Measurements from ENCODE around the gene MTCH2. TPM values are rescaled to one million over a fixed set of nuclear protein-coding genes. Genes with fewer than 3 reads are reported as not detected.
A peak's percentile ranks its signal among the peaks of the same experiment; 100 is the strongest.

The MTCH2 gene
- total RNA-seq, 1 donor from 2014 or later, result 124 TPM

DNA sequence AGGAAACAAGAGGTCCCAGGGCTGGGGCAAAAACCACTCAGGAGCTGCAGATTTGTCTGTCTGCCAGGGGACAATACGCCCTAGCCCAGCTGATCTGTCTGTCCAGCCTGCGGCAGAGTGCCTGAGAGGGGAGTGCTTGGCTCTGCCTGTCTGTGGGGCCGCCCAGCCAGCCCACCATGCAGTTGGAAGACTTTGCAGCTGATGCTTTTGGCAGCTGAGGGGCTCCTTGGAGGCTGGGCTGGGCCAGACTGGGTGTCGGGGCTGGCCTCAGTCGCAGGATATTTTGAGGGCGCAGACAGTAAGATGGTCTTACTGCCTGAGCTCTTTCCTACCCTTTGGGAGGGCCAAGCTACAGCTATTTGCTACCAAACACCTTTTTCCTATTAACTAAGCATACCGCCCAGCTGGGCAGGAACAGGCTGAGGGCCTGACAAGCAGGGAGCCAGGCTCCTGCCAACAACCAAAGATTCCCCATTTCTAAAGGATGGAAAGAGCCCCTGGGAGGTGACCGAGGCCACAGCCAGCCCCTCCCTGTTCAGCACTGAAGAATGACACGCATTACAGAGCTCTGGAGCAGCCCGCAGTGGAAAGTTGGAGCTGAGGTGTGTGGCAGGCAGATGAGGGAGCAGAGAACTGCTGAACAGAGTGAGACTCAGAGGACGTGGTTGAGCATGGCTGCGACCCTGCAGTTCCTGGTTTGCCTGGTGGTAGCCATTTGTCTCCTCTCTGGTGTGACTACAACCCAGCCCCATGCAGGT is 56.1 kb downstream of the MTCH2 start, which contains the start of gene FAM180B:
Gene FAM180B, plus strand, starts transcription at position 581 of the 758 bp plus-strand sequence. Its CDS starts 91 bp downstream, at position 672.
- Mint-ChIP-seq H3K36me3 (ENCODE audit: low read depth) (peaks cover 33% of the 10 kb centered on the region), H3K27me3 (ENCODE audit: low read depth) (no peaks in the 10 kb centered on the region), H3K27ac (no peak within 1 kb of the TSS), H3K4me3 (ENCODE audit: low read depth) (no peak within 1 kb of the TSS), H3K4me1 (ENCODE audit: low read depth) (no peaks in the 10 kb centered on the region), H3K9me3 (no peaks in the 10 kb centered on the region)
- intact Hi-C loops (cut with micrococcal nuclease), result no loop called here
- no peak for DNase-seq (ENCODE audit: low spot score)

DNA sequence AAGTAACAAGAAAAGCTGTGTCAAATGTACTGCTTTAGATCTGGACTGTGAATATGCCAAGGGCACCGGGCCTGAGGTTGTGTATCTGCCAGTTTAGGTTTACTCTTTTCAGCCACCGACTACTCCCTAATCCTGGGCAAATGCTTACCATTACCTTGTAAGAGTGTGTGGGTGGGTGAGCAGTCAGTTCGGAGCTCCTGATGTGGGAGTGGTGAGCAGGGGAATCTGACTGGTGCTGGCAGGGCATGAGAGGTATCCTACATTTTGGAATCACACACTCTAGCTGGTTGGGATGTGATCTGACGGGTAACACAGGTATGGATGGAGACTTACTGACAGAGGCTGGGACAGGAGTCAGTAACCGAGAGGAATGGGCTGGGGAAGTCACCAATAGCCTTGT is 58.5 kb downstream of the MTCH2 start:
- Mint-ChIP-seq H3K4me1 (ENCODE audit: low read depth) (peaks cover 9% of the 10 kb centered on the region), H3K27me3 (ENCODE audit: low read depth) (no peaks in the 10 kb centered on the region), H3K27ac (no peak overlapping the region)

DNA sequence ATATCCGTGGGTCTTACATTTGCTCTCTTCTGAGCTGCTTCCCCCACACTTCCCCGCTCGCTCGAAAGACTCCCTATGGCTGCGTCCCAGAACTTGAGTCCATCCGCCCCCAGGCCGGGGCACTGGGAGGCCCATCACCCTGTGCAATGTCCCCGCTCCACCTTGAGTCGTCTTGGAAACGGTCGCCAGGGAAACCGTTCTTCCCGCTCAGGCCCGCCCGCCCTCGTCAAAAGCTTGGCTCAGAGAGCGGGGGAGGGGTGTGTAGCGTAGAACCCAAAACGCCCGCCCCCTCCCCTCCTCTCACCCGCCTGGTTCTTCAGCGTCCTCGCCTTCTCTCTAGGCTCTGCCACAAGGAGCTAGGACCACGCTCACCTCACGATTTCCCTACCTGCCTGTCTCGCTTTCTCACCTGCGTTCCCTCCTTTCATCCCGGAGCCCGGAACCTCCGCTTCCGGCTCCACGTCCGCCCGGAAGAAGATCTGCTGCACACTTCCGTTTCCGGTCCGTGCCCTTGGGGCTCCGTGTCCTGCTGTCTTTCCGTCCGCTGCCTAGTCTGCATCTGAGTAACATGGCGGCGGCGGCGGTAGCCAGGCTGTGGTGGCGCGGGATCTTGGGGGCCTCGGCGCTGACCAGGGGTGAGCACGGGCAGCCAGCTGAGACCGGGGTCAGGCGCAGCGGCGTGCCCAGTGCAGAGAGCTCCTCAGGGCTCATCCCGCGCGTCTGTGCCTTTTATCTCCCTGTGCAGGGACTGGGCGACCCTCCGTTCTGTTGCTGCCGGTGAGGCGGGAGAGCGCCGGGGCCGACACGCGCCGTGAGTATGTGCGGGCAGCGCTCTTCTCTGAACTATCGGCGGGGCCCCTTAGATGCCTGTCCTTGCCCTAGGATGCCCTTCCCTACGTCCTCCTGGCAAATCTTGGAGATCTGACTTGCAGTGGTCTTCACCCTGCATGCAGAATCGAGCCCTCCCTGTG is 63.5 kb downstream of the MTCH2 start, which contains the start of the genes KBTBD4 and NDUFS3:
Gene KBTBD4, minus strand, starts transcription at position 447 of the 971 bp plus-strand sequence. Its CDS starts 19 bp downstream, at position 428.
Gene NDUFS3, plus strand, starts transcription at position 551 of the 971 bp plus-strand sequence. Its CDS starts 18 bp downstream, at position 569.
- H3K27me3 Mint-ChIP-seq (ENCODE audit: low read depth), result no peaks in the 10 kb centered on the region
- H3K27ac Mint-ChIP-seq, result peak within 1 kb of the TSS; percentile 98
- H3K4me1 Mint-ChIP-seq (ENCODE audit: low read depth), result peaks cover 25% of the 10 kb centered on the region
- intact Hi-C loops (cut with micrococcal nuclease), result loop anchor here (1.0 to 10.0 kb wide), 3 partner anchors 13 to 266 kb away; partner anchors contain the start of genes MTCH2 and NUP160
- H3K36me3 Mint-ChIP-seq (ENCODE audit: low read depth), result peaks cover 73% of the 10 kb centered on the region
- H3K9me3 Mint-ChIP-seq, result no peaks in the 10 kb centered on the region
- DNase-seq (ENCODE audit: low spot score), result peak; percentile 88
- H3K4me3 Mint-ChIP-seq (ENCODE audit: low read depth), result peak within 1 kb of the TSS; percentile 100

More for the DNA sequence above, 58.5 kb downstream of the MTCH2 start:
- intact Hi-C loops (cut with micrococcal nuclease), result no loop called here
- DNase-seq (ENCODE audit: low spot score), result no peak
- no peak overlapping the region for H3K4me3 Mint-ChIP-seq (ENCODE audit: low read depth)
- no peaks in the 10 kb centered on the region for H3K9me3 Mint-ChIP-seq
- H3K36me3 Mint-ChIP-seq (ENCODE audit: low read depth), result peaks cover 47% of the 10 kb centered on the region

- Mint-ChIP-seq H3K27ac (peak overlapping the region; percentile 98), H3K36me3 (ENCODE audit: low read depth) (peaks cover 74% of the 10 kb centered on the region), H3K4me3 (ENCODE audit: low read depth) (peak overlapping the region; percentile 100), H3K4me1 (ENCODE audit: low read depth) (peaks cover 25% of the 10 kb centered on the region), H3K9me3 (no peaks in the 10 kb centered on the region), H3K27me3 (ENCODE audit: low read depth) (no peaks in the 10 kb centered on the region)
- no peak for DNase-seq (ENCODE audit: low spot score)
- intact Hi-C loops (cut with micrococcal nuclease), result loop anchor here (1.0 to 10.0 kb wide), 2 partner anchors 11 to 267 kb away; partner anchors contain the start of gene NUP160
These were observed 64.8 kb downstream of the MTCH2 start for GRCh38 chr11:47577460-47578041.

DNA sequence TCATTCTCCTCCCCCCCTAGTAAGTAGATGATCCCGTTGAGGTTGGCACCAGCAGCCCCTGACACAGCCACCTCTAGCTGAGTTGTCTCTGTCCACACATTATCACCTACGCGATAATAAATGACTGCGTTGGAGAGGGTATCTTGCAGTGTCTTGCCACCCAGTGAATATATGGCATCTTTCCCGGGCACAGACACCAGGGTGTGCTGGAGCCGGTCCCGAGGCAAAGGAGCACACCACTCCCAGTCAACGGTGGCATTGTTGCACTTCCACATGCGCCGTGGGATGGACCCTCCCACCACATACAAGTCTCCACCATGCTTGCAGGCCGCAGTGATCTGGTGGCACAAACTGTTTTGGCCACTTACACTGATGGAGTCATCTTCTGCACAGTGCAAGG is 69.0 kb downstream of the MTCH2 start:
- peaks cover 73% of the 10 kb centered on the region for H3K36me3 Mint-ChIP-seq (ENCODE audit: low read depth)
- H3K4me1 Mint-ChIP-seq (ENCODE audit: low read depth), result peaks cover 14% of the 10 kb centered on the region
- H3K27ac Mint-ChIP-seq, result no peak overlapping the region
- H3K4me3 Mint-ChIP-seq (ENCODE audit: low read depth), result no peak overlapping the region
- DNase-seq (ENCODE audit: low spot score), result no peak
- intact Hi-C loops (cut with micrococcal nuclease), result loop anchor here (10.0 kb wide), 1 partner anchor 271 kb away; the partner anchor contains the start of gene NUP160
- no peaks in the 10 kb centered on the region for H3K27me3 Mint-ChIP-seq (ENCODE audit: low read depth)
- H3K9me3 Mint-ChIP-seq, result no peaks in the 10 kb centered on the region

GRCh38 chr11:47572715-47573255 is 69.6 kb downstream of the MTCH2 start:
- H3K36me3 Mint-ChIP-seq (ENCODE audit: low read depth), result peaks cover 69% of the 10 kb centered on the region
- DNase-seq (ENCODE audit: low spot score), result no peak
- H3K4me1 Mint-ChIP-seq (ENCODE audit: low read depth), result peaks cover 10% of the 10 kb centered on the region
- intact Hi-C loops (cut with micrococcal nuclease), result loop anchor here (10.0 kb wide), 1 partner anchor 272 kb away; the partner anchor contains the start of gene NUP160
- H3K27ac Mint-ChIP-seq, result no peak overlapping the region
- no peaks in the 10 kb centered on the region for H3K27me3 Mint-ChIP-seq (ENCODE audit: low read depth)
- no peak overlapping the region for H3K4me3 Mint-ChIP-seq (ENCODE audit: low read depth)
- no peaks in the 10 kb centered on the region for H3K9me3 Mint-ChIP-seq

- intact Hi-C loops (cut with micrococcal nuclease), result loop anchor here (10.0 kb wide), 1 partner anchor 273 kb away; the partner anchor contains the start of gene NUP160
- no peak for DNase-seq (ENCODE audit: low spot score)
- H3K9me3 Mint-ChIP-seq, result no peaks in the 10 kb centered on the region
- H3K4me3 Mint-ChIP-seq (ENCODE audit: low read depth), result no peak overlapping the region
- peaks cover 62% of the 10 kb centered on the region for H3K36me3 Mint-ChIP-seq (ENCODE audit: low read depth)
- H3K4me1 Mint-ChIP-seq (ENCODE audit: low read depth), result peaks cover 1% of the 10 kb centered on the region
- H3K27ac Mint-ChIP-seq, result no peak overlapping the region
- H3K27me3 Mint-ChIP-seq (ENCODE audit: low read depth), result no peaks in the 10 kb centered on the region
These were observed 70.5 kb downstream of the MTCH2 start for GRCh38 chr11:47571895-47572294.

GRCh38 chr11:47571357-47571729 is 71.0 kb downstream of the MTCH2 start:
- no peaks in the 10 kb centered on the region for H3K27me3 Mint-ChIP-seq (ENCODE audit: low read depth)
- peak overlapping the region; percentile 14 for H3K27ac Mint-ChIP-seq
- intact Hi-C loops (cut with micrococcal nuclease), result loop anchor here (10.0 kb wide), 1 partner anchor 273 kb away; the partner anchor contains the start of gene NUP160
- no peaks in the 10 kb centered on the region for H3K9me3 Mint-ChIP-seq
- no peak for DNase-seq (ENCODE audit: low spot score)
- no peak overlapping the region for H3K4me3 Mint-ChIP-seq (ENCODE audit: low read depth)
- H3K36me3 Mint-ChIP-seq (ENCODE audit: low read depth), result peaks cover 57% of the 10 kb centered on the region
- H3K4me1 Mint-ChIP-seq (ENCODE audit: low read depth), result peaks cover 6% of the 10 kb centered on the region

DNA sequence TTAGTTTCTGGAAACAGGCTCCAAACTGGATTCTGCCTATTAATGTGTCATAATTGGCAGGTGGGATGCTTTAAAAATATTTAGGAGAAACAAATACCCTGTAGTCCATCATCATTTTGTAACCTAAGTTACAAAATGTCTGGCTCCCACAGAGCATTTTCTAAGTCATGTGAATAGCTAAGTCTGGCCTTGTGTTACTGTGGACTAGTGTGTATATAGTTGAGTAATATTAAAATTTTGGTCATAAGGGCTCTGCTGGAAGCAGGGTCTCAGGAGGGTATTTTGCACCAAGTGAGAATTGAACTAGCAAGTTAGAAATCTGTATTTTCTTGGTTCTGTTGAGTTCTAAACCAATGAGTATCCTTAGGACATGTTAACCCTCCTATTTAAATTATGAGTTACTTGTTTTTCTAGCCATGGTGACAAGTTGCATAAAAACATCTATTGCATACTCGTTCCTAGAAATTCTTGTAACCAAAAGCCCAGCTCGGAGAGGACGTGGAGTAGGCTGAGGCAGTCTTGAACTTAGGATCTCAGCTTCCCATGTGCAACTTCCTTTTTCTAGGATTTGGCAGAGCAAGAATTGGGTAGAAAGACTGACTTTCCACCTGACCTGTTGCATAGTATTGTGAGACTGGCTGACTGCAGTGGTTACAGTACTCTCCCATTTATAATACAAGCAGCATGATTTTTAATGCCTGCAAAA is 71.6 kb downstream of the MTCH2 start:
- Mint-ChIP-seq H3K4me3 (ENCODE audit: low read depth) (no peak overlapping the region), H3K4me1 (ENCODE audit: low read depth) (peaks cover 6% of the 10 kb centered on the region), H3K27ac (no peak overlapping the region), H3K36me3 (ENCODE audit: low read depth) (peaks cover 55% of the 10 kb centered on the region), H3K27me3 (ENCODE audit: low read depth) (no peaks in the 10 kb centered on the region), H3K9me3 (no peaks in the 10 kb centered on the region)
- intact Hi-C loops (cut with micrococcal nuclease), result loop anchor here (10.0 kb wide), 1 partner anchor 274 kb away; the partner anchor contains the start of gene NUP160
- DNase-seq (ENCODE audit: low spot score), result no peak

DNA sequence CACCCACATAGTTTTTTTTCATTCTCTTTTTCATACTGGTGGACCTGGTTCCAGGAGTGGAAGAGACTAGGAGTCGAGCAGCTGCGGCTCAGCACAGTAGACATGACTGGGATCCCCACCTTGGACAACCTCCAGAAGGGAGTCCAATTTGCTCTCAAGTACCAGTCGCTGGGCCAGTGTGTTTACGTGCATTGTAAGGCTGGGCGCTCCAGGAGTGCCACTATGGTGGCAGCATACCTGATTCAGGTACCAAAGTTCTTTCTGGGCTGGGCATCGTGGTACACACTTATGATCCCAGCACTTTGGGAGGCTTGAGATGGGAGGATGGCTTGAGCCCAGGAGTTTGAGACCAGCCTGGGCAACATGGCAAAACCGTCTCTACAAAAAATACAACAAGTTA is 72.7 kb downstream of the MTCH2 start:
- Mint-ChIP-seq H3K4me1 (ENCODE audit: low read depth) (peaks cover 9% of the 10 kb centered on the region), H3K4me3 (ENCODE audit: low read depth) (no peak overlapping the region), H3K27ac (no peak overlapping the region), H3K27me3 (ENCODE audit: low read depth) (no peaks in the 10 kb centered on the region), H3K36me3 (ENCODE audit: low read depth) (peaks cover 46% of the 10 kb centered on the region), H3K9me3 (no peaks in the 10 kb centered on the region)
- intact Hi-C loops (cut with micrococcal nuclease), result loop anchor here (10.0 kb wide), 1 partner anchor 275 kb away; the partner anchor contains the start of gene NUP160
- DNase-seq (ENCODE audit: low spot score), result no peak
